GM18517 (cell line): ENCODE measurements around the gene SLC12A7.

Experiments
- ATAC-seq: cut with Tn5 transposase; IDR thresholded peaks from one replicate; pipeline ENCODE4 v1.9.1; 2021; ENCODE audit warnings: mild to moderate bottlenecking, moderate library complexity; ENCODE audit not compliant: unreplicated experiment

Gene SLC12A7

DNA sequence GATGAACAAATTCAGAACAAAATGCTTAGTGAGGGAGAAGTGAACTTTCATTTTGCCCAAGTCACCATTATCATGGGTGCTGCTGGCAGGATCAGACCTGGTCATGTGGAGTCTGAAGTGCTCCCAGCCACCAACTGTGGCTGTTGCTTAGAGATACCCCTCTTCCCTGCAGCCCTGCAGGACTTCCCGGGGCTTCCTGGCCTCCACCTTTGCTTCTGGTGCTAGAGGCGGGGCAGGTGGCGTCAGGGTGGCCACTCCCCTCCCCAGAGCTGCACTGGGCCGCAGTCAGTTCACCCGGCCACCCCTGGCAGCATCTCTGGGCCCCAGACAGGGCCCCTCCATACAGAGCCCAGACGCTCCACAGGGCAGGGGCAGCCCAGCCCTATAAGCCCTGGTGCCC is 30.0 kb upstream of the SLC12A7 start:
- no peak for ATAC-seq

DNA sequence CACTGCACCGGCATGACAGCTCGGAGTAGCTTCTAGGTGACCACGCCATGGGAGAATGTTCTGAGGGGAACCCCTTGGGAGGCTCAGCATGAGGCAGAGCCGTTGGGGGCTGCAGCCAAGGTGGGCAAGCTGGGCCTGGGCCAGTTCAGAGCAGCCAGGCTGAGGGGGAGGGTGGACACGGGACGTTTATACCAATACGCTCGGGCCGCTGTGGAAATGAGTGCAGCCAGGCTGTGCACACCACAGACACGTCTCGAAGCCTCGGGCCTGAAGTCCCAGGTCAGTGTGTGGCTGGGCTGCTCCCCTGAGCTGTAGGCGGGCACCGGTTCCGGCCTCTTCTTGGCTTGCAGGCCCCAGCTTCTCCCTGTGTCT is 28.9 kb upstream of the SLC12A7 start:
- ATAC-seq = no peak

DNA sequence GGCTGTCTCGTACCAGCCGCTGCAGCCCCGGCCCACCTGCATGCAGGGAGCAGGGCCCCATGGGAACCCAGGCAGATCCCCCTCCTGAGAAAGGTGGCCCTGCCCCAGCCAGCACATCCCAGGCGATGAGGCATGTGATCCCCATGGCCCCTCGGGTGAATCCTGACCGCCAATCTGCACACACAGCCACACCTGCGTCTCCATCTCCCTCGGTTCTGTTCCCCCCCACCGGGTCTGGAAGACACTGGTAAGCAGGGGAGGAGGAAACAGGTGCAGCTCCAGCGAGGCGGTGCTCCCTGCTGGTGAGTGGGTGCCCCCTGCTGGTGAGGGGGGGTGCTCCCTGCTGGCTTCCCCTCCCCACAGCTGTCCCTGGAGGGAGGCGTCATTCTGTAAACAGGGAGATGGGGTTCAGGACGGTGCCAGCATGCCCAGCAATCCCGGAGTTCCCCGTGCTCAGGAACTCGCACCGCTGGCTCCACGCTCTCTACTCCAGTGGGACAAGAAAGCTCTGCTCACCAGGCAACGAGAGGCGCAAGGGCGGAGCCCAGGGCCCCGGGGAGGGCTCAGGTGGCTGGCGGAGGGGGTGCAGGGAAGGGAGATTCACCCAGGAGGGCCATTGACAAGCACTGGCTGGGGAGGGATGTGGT is 28.4 kb upstream of the SLC12A7 start:
- ATAC-seq = no peak

- ATAC-seq = no peak
These were observed 27.7 kb upstream of the SLC12A7 start for GRCh38 chr5:1139331-1140170.

GRCh38 chr5:1138445-1139245 is 26.8 kb upstream of the SLC12A7 start:
- no peak for ATAC-seq

DNA sequence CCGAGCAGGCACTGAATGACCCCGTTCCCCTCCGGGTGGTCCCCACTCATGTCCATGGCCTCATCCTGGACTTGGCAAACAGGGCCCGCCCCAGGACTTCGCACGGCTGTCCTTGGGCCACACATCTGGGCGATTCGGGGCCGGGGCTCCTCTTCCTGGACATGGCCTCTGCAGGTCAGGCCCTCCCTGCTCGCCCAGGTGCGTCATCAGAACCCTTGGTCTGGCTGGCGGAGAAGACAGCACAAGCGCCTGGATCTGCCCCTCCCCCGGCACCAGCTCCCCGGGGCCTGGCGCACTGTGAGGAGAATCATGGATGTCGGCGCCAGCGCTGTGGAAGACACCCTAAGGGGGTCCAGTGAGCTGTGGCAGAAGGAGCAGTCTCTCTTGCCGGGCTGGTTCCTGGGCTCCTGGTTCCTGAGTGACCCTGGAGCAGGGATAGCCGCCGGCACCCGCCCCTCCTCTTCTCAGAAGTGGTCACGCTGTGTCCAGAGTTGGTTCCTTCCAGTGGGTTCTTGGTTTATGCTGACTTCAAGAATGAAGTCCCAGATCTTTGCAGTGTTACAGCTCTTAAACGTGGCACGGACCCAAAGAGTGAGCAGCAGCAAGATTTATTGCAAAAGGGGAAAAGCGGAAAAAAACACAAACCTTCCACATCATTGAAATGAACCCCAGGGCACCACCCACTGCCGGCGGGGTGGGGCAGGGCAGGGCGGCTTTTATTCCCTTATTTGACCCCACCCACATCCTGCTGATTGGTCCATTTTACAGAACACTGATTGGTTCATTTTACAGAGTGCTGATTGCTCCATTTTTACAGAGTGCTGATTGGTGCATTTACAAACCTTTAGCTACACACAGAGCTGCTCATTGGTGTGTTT is 25.9 kb upstream of the SLC12A7 start:
- ATAC-seq = no peak

DNA sequence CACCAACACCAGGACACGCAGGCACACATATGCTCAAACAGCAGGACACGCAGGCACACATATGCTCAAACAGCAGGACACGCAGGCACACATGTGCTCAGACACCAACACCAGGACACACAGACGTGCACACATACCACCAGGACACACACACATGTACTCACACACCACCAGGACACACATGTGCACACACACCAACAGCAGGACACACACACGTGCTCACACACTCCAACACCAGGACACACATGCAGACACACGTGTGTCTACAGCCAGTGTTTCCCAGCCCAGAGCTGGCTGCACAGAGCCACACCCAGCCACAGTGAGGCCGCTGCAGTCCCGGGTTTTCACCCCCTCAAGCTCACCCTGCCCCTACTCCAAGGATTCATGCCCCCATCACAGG is 25.0 kb upstream of the SLC12A7 start:
- no peak for ATAC-seq

DNA sequence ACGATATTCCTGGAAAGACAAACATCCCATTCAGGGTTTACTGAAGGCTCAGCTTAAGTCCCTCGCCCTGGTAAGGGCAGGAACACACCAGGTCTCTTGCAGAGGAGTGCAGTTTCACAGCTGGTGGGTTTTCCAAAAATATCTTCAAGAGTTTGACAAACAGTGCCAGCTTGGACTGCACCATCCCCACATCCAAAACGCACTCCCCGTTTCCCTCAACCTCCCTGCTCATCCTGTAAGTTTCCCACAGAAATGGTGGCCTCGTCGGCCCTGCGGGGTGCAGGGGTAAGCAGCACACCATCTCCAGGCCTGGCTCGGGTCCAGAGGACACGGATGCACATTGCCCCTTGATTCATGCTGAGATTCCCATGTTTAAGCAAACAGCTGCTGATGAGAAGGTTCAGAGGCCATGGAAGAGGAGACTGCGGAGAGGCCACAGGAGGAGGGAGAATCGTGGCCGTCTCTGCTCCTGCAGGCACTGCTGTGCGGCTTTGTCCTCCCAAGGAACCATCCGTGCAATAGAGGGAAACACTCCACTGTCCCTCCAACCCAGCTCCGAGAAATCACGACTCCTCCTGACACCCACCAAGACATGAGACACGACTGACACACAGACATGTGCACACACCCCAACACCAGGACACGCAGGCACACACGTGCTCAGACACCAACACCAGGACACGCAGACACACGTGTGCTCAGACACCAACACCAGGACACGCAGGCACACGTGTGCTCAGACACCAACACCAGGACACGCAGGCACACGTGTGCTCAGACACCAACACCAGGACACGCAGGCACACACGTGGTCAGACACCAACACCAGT is 24.0 kb upstream of the SLC12A7 start:
- no peak for ATAC-seq

- peak; percentile 76 for ATAC-seq
These were observed 22.6 kb upstream of the SLC12A7 start for GRCh38 chr5:1134478-1134877.

DNA sequence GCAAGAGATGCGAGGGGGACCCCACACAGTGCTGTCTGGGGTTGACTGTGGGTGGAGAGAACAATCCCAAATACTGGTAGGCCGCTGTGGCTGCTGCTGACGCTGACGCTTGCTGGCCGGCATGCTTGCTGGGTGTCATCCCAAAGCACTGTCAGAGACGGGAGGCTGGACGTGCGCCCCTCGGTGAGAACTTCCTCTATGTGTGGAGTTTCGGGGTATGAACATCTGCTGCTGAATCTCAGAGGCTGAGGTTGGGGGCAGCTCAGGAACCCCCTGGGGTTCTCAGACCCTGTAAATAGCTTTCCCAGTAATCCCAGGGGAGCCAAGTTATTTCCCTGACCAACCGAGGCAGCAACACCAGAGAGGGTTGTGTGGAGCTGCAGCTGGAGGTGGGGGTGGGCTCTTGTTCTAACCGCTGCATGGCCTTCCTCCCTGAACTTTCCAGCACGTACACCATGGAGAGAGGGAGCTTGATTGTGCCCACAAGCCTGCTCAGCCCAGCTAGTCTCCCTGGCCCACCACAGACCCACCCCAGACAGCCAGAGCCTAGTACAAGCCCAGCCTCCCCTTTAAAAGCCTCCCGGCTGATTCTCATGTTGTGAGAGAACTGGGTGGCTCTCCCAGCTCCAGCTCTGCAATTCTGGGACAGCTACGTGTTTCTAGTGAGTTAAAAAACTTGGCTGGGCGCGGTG is 21.8 kb upstream of the SLC12A7 start:
- ATAC-seq = no peak

- no peak for ATAC-seq
These were observed 21.2 kb upstream of the SLC12A7 start for GRCh38 chr5:1133108-1133507.

- ATAC-seq = no peak
These were observed 20.7 kb upstream of the SLC12A7 start for GRCh38 chr5:1132570-1132969.

DNA sequence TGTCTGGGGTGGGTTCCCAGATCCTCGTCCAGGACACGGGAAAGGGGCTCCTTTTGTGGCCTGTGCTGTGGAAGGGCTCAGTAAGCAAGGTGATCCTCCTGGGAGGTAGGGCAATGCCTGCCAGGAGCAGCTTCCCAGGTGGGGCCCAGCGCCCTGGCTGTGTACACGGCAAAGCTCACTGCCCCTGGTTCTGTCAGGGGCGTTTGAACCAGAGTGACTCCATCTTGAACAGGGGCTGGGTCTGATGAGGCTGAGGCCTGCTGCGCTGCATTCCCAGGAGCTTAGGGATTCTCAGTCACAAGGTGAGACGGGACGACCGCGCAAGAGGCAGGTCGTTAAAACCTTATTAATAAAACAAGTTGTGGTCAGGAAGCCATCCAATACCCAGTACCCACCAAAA is 19.9 kb upstream of the SLC12A7 start:
- no peak for ATAC-seq

GRCh38 chr5:1131191-1131621 is 19.3 kb upstream of the SLC12A7 start:
- ATAC-seq = no peak

GRCh38 chr5:1130218-1130946 is 18.5 kb upstream of the SLC12A7 start:
- ATAC-seq = no peak

GRCh38 chr5:1129711-1130055 is 17.8 kb upstream of the SLC12A7 start:
- no peak for ATAC-seq

- ATAC-seq = no peak
These were observed 17.3 kb upstream of the SLC12A7 start for GRCh38 chr5:1128977-1129710.
